ELF-1 (cell line): ENCODE results near the gene ADGRA1.

Experiments used
- DNase-seq: peaks from one replicate; pipeline ENCODE4 v3.0.0-alpha.2; 2016; ENCODE audit warnings: low read depth, low spot score

ADGRA1 gene

DNA sequence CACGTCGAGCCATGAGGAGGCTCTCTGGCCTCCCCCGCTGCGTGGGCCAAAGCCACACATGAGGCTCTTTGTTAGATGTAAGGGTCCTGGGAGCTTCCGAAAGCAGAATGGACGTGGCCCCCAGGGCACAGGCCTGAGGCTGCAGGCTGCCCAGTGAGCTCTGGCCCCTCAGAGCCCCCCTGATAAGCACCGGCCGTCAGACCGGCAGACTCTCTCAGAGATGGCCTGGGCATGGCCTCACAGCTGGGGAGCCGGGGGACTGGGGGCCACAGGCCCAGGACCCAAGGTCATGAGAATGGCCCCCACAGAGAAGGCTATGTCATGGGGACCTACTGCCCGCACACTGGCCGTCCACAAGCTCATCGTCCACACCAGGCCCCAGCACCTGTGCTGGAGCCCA, 31.7 kb upstream of the ADGRA1 start:
- DNase-seq: no peak

DNA sequence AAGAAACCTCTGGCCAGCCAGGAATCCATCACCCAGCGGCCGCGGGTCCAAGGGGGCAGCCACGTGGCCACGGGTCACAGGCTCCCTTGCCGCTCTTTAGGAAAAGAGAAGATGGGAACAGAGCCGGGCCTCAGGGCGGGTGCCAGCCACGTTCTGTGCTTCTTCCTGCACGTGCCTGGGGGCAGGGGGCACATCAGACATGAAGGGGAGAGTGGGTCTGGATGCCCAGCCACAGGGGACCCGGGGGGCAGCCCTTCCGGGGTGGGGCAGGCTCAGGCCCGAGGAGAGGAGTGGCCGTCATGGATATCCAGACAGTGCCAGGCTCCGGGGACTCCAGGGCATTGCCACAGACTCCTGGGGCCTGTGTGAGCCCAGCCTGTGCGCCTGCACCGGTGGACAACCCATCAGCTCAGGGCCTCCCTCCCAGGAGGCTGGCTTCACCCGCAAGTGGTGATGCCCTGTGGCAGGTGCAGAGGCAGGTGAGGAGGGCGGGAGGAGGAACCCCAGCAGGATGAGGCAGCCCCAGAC, 31.0 kb upstream of the ADGRA1 start:
- no peak for DNase-seq

DNA sequence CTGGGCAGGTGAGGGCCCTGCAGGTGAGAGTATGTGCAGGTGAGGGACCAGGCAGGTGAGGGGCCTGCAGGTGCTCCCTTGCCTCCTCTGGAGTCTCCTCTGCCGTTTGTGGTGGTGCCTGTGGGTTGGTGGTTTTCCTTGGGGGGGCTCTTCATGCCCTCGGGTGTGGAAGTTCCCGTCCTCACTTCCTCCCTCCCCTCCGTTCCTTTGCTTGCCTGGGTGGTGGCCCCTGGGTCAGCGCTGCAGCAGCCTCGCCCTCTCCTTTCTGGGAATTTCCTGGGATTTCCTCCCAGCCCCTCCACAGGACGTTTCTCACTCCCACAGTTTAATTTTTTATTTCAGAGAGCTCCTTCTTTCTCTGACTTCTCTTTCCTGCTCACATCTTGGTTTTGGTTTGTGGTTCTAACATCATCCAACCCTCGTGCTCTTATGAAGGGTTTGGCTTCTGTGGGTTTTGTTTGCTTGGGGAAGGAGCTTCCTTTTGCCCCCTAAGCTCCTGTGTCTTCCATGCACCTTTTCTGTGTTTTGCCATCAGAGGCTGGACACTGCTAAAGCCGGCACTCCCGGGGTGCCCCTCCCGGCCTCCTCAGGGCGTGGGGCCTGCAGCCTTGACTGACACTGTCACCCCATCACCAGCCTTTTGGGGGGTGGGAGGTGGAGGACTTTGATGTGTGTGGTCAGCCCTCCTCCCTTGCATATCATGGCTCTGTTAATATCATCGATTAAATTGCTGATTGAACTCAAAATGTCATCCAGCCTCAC, 29.2 kb upstream of the ADGRA1 start:
- no peak for DNase-seq

DNA sequence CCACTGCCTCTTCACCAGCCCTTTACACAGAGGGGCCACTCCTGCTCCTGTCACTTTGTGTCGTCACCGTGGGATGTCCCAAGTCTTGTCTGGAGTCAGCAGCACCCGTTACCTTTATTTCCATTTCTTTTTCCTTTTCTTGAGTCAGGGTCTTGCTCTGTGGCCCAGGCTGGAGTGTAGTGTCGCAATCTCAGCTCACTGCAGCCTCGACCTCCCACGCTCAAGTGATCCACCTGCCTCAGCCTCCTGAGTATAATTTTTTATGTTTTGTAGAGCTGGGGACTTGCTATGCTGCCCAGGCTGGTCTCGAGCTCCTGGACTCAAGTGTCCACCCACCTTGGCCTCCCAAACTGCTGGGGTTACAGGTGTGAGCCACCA, 28.6 kb upstream of the ADGRA1 start:
- DNase-seq: no peak

DNA sequence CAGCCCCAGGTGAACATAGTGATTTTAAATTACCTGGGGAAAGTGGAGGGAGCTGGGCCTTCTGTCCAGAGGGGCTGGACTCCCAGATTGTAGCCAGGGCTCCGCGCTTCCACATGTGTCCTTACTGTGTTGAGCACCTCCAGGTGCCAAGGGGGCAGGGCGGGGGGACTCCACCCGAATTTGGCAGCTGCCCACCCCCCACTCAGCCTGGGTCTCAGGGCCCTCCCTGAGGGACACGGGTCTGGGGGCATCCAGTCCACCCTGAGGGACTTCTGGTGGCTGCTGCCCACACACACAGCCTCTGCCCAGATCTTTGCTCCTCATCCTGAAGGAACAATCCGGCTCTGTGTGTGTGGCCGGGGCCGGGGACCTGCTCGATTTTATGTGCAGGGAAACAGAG, 28.2 kb upstream of the ADGRA1 start:
- no peak for DNase-seq

DNA sequence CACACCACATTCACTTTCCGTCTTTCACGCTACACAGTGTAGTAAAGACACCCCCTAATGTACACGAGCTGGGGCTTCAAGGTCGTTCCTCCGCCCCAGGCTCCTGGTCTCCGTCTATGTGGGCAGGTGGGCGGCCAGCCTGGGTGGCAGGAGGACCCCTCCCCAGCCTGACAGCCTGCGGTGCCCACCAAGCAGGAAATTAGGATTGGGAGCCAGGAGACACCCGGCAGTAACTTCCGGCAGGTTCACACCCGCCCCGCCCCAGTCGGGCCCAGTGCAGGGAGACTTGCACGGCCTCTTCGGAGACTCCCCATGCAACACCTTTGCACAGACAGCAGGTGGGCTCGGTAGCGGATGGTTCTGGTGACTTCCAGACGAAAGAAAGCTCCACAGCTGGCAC, 27.7 kb upstream of the ADGRA1 start:
- DNase-seq: no peak

DNA sequence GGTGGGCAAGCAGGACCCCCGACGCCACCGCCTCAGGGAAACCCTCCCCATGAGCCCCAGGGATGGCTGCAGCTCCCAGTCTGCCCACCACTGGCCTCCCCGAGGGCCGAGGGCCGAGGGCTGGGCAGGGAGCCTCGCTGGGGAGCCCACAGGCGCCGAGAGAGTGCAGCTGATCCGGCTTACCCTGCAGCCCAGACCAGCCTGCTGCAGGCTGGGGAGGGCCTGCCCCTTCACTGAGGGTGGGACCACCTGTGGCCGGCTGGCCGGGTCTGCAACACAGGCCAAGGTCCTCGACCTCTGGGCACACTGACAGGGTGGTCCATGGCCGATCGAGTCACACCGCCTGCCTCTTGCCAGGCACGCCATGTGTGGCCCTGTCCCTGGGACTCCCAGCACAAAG, 27.3 kb upstream of the ADGRA1 start:
- no peak for DNase-seq

DNA sequence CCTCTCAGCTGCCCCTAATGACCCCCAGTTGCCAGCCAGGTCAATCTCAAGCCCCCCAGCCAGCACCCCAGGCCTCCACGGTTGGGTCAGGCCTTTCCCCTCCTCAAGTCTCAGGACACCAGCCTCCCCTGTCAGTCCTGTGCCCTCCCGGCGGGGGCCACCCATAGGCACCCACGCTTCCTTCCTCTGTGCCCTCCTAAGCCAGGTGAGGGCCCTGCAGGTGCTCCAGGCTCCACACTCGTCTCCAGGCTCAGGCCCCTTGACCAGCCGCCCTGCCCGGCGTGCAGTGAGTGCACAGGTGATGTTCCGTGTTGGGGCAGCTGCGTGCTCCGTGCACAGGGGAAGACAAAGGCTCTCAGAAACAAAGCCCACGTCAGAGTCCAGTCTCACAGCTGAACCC, 26.8 kb upstream of the ADGRA1 start:
- no peak for DNase-seq

DNA sequence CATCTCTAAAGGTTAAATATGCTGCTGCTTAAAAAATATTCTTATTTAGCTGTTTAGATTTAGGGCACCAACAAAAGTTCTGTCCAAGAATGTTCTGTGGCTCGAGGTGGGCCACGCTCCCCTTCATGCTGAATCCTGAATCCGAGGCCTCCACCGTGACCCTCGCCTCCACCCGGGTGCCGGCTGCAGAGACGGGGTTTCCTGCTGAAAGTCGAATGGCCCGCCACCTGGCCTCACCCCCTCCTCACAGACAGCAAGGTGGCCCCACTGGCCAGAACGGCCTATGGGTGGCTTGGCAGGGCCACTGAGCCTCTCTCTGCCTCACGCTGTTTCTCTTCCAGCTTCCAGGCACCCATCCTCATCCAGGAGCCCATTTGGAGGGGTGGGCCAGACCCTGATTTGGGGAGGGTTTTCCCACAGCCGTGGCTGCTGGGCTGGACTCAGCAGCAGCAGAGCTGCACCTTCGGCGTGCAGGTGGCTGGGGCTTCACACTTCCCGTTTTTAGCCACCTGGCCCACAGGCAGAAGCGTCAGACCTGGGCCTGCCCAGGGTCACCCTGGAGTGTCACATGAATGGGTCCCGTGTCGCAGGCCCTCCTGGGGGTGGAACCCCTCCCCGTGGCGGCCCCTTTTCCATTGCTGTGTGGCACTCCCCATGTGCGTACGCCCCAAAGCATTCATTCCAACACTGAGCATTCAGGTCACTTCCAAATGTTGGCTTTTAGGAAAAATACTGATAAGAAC, 26.3 kb upstream of the ADGRA1 start:
- no peak for DNase-seq

DNA sequence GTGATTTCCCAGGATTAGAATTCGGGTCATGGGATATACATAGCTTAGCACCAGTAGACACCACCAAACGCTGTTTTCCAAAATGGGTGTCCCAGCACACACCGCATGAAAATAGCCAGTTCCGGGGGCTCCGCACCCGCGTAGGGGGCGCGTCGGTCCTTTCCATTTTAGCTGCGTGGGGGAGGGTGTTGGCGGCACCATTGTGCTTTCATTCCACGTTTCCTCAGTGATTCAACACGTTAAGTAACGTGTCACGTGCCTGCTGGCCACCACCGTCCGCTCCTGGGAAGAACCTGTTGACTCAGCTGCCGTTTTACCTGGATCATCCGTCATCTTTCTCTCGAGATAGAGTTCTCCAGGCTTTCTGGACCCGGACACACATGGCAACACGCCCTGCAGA, 25.6 kb upstream of the ADGRA1 start:
- no peak for DNase-seq

DNA sequence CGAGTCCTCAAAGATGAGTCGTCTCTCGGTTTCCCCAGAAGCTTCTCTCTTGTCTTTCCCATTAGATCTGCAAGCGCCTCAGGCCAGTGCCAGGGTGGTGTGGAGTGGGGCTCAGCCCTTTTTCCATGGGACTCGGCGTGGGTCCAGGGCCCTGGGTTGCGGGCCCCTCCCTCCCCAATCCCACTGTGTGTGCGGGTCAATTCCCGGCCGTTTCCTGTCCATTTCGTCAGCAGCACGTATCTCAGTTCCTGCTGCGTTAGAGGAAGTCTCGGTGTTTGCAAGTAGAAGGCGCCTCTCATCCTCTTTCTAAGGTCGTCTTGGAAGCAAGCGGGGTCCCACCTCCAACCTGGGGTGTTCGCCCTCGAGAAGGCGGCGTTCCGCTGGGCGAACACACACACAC, 25.1 kb upstream of the ADGRA1 start:
- DNase-seq: no peak

DNA sequence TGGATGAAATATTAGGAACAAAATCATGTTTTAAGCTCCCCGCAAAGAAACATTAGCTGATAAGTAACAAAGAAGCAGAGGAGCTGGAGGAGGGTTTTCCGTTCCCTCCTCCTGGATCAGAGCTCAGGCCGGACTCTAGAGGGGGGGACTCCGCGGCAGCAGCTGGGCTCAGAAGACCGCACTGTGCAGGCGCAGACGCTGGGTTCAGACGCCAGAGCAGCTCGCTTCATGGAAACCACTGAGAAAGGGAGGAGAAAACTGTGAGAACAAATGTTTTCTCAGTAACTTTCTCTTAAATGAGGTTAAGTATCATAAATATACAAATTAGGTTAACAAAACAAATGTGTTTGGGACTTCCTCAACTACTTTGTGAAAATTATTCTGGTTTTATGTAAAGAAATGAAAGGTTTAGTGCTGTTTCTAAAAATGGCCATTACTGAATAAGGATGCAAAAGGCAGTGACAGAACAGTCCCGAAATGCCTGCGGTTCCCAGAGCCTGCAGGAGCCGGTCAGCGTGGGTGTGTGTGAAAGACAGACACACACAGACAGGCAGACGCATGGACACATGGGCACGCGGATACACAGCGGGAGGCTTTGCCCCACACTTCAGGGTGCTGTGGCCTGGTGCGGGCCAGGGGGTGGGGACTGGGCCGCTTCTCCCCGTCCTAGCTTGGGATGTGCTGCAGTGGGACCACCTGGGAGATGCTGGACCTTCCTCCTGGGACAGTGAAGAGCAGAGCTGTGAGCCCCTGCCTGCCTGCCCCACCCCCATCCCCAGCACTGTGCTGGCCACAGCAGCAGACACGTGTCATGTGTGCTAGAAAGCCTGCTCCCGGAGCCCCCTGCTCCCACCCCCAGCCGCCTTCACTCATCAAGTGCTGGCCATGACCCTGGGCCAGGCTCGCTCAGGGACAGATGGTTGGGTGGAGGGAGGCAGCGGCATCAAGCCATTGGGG, 20.3 kb upstream of the ADGRA1 start:
- DNase-seq: no peak

DNA sequence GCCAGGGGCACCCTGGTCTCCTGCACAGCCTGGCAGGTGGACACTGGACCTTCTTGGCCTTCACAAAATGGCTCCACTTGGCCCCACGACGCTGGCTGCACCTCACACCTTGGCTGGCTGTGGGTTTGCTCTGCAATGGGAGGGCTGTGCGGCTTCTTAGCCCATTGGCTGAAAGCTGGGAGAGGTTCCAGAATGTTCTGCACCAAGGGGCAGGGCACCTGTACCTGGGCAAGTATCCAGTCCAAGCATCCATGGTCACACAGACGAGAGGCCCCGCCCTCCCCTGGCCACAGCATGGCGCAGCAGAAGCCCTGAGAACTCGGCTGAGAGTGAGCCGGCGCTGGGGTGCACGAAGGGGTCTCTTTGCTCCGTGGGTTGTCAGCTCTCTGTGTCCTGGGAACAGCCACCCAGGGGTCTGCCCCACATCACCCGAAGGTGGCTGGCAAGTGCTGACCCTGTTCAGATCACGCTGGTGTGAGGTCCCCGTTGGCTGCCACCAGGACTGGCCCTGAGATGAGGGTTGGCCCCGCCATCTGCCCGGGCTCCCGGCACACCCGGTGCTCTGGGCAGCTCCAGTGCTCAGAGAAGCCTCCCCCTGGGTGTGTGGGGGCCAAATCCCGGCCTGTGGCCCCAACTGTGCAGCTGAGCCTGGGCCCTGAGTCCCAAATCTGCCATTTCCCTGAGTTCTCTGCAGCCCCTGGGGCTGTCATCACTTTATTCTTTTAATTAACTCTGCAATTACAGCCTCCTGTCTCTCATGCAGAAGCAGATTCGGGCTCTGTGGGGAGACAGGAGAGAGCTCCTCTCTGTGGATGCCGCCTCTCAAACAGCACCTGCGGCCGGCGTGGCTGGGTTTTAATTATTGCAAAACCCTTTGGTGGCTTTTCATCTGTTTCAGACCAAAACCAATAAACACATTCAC, 19.4 kb upstream of the ADGRA1 start:
- no peak for DNase-seq

DNA sequence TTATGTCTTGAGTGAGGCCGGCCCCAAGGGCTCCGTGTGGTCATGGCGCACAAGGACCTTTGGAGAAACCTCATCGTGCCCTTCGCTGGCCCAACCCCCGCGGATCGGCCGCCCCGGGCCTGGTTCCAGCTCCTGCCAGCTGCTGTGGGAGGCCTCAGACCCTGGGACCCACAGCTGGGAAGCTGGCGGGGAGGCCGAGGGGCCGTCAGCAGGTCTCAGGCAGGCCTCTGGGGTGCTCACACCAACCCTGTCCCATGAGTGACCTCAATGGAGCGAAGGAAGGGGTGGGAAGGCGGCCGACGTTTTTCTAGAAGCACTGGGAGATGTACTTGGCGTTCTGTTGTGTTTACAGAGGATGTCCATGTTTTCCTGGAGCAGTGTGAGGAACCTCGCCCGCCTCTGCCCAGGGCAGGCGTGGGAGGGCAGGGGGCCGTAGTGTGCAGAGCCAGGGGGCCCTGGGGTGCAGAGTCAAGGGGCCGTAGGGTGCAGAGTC, 18.6 kb upstream of the ADGRA1 start:
- DNase-seq: no peak

DNA sequence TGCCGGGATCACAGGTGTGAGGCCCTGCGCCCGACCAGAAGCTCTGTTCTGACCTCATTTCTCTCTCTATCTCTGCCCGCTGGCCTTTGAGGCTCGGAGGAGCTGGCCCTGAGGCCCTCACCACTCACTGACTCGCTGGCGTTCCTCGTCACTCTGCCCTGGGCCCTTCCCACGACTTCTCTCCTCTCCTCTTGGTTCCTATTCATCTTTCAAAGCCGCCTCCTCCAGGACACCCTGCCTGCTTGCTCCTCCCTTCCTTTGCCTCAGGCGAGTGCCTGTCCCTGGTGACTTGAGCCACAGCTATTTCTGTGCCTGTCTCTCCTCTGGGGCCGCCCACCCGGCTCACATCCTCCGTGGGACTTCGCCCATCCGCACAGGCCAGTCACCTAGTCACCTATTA, 17.3 kb upstream of the ADGRA1 start:
- DNase-seq: peak; percentile 62

DNA sequence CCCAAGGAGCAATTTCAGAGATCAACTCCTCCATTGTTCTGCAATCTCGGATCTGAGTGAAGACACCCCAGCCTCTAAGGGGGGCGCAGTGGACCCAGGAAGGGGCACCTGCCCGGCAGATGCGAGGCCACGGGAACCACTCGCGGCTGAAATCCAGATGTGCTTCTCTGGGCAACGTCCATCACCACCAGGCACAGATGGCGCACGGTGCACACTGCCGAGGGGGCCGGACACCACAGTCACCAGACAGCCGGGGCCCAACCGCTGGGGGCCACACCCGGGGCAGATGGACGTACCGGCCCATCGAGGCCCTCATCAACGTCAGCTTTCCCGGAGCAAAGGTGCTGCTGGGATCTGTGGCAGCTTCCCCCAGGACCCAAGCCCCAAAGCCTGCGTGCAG, 16.9 kb upstream of the ADGRA1 start:
- no peak for DNase-seq

DNA sequence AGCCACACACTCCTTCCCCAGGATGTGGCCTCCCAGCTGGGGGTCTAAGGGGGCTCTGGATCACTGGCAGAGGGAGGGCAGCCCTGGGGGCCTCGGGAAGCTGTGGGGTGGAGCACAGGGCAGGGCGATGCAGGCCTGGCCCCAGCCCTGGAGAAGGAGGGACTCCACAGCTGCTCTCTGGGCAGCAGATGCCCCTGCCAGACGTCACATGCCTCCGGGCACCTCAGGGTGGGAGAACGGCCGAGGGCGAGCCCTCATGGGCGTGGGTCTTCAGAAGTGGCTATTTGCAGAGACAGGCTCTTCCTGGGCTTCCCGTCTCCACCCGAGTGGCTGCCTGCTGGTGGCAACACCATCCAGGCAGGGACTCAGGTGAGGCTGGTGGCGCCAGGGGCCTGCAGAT, 16.0 kb upstream of the ADGRA1 start:
- no peak for DNase-seq

DNA sequence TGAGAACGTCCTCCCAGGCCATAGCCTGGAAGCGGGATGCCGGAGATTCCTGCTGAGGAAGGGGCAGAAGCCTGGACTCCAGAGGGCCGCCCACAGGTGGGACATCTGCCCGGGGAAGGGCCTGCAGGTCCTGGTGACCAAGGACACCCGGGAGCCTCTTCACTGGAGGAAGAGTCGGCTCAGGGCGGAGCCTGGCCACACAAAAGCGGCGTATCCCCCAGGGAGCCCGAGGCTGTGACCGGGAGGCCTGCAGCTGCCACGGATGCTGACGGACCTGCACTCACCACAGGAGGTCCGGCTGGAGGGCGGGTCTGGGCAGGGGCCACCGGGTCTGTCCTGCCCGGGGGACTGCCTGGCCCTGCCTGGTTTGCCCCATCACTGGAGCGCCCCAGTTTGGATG, 15.5 kb upstream of the ADGRA1 start:
- peak; percentile 60 for DNase-seq

DNA sequence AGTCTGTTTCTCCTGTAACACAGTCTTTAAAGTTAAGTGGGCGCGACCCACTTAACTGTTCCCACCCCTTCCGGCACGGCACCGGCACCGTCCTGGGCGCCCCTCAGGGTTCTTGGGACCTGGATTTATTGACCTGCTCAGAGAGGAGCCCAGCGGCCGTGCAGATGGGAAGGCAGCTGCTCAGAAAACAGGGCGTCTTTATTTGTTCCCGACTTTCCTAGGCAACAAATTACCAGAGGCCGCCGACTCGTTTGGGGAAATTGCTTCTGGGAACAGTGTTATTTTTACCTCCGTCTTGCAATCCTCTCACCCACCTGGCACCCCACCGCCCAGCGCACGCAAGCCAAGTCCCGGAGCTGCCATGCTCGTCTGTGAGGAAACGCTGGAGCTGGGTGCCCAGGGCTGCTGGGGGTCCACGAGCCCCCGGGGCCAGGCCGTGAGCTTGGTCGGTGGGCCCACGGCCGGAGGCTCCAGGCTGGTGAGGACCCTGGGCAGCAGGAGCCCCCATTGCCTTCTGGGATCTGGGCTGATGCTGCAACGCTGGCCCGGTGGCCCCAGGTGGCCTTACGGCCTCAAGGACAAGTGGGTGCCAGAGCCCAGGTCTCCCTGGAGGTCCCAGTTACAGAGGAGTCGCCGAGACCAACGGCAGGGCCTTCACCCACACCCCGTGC, 14.9 kb upstream of the ADGRA1 start:
- no peak for DNase-seq
